Measurements from ENCODE around the gene GPATCH8. TPM values are rescaled to one million over a fixed set of nuclear protein-coding genes. Genes with fewer than 3 reads are reported as not detected.

GPATCH8 gene
- total RNA-seq, 2 experiments from 2014 or later = 76.0 to 76.9 TPM

- Mint-ChIP-seq H3K27ac (no peak overlapping the region), H3K36me3 (ENCODE audit: low read depth) (no peaks in the 10 kb centered on the region), H3K27me3 (peaks cover 28% of the 10 kb centered on the region), H3K9me3 (no peaks in the 10 kb centered on the region), H3K4me1 (ENCODE audit: low read depth) (peaks cover 8% of the 10 kb centered on the region), H3K4me3 (no peak overlapping the region)
- ChIA-PET CTCF (interaction anchor here (1.0 kb wide), 1 partner anchor 10 kb away, joined by 3 read pairs; no protein-coding TSS in a partner anchor), POLR2A (interaction anchor here (1.5 kb wide), 1 partner anchor 15 kb away, joined by 3 read pairs; the partner anchor contains the start of gene GRN)
- no peaks in the 10 kb centered on the region for H3K36me3 ChIP-seq (ENCODE audit: insufficient read depth, low read length)
- intact Hi-C loops (cut with DNase I, micrococcal nuclease) = no loop called here
- H3K4me3 ChIP-seq (ENCODE audit: low read length) = no peak overlapping the region
- TF ChIP-seq CTCF (IDR thresholded peaks at IDR 0.05) = no peak
- ATAC-seq (ENCODE audit: poor library complexity) (no peak), DNase-seq (no peak)
- H3K27me3 ChIP-seq (ENCODE audit: control insufficient read depth in 1 of 2, insufficient read depth in 2 of 2, low read length in 2 of 2) = peaks cover 15 to 21% of the 10 kb centered on the region in 2 experiments
- no peak overlapping the region for H3K27ac ChIP-seq (ENCODE audit: low read depth in 1 of 2, low read length in 2 of 2)
- H3K9me3 ChIP-seq (ENCODE audit: control insufficient read depth in 1 of 2, insufficient read depth in 1 of 2, low read length in 2 of 2) = no peaks in the 10 kb centered on the region
- peaks cover 13% of the 10 kb centered on the region for H3K4me1 ChIP-seq (ENCODE audit: insufficient read depth, low read length)
Measured at GRCh38 chr17:44360826-44361225, 142.4 kb downstream of the GPATCH8 start.

GRCh38 chr17:44360144-44360533 lies 143.1 kb downstream of the GPATCH8 start:
- Histone ChIP-seq H3K36me3 (ENCODE audit: insufficient read depth, low read length) (no peaks in the 10 kb centered on the region), H3K9me3 (ENCODE audit: control insufficient read depth in 1 of 2, insufficient read depth in 1 of 2, low read length in 2 of 2) (no peaks in the 10 kb centered on the region), H3K27me3 (ENCODE audit: control insufficient read depth in 1 of 2, insufficient read depth in 2 of 2, low read length in 2 of 2) (peaks cover 15 to 21% of the 10 kb centered on the region in 2 experiments), H3K4me1 (ENCODE audit: insufficient read depth, low read length) (peaks cover 13% of the 10 kb centered on the region), H3K27ac (ENCODE audit: low read depth in 1 of 2, low read length in 2 of 2) (no peak overlapping the region), H3K4me3 (ENCODE audit: low read length) (no peak overlapping the region)
- DNase-seq (no peak), ATAC-seq (ENCODE audit: poor library complexity) (no peak)
- H3K4me1 Mint-ChIP-seq (ENCODE audit: low read depth) = peaks cover 8% of the 10 kb centered on the region
- POLR2A ChIA-PET = interaction anchor here (1.5 kb wide), 1 partner anchor 15 kb away, joined by 3 read pairs; the partner anchor contains the start of gene GRN
- H3K27me3 Mint-ChIP-seq = peaks cover 21% of the 10 kb centered on the region
- TF ChIP-seq CTCF (IDR thresholded peaks at IDR 0.05) = no peak
- intact Hi-C loops (cut with DNase I, micrococcal nuclease) = no loop called here
- no peaks in the 10 kb centered on the region for H3K9me3 Mint-ChIP-seq
- no peak overlapping the region for H3K27ac Mint-ChIP-seq
- CTCF ChIA-PET = no interaction called here
- H3K36me3 Mint-ChIP-seq (ENCODE audit: low read depth) = no peaks in the 10 kb centered on the region
- H3K4me3 Mint-ChIP-seq = peak overlapping the region; percentile 50

- ChIA-PET POLR2A (no interaction called here), CTCF (interaction anchor here (0.6 to 2.3 kb wide), 2 partner anchors 14 to 239 kb away, joined by 3 to 9 read pairs; partner anchors contain the start of gene GRN)
- H3K27me3 ChIP-seq (ENCODE audit: control insufficient read depth in 1 of 2, insufficient read depth in 2 of 2, low read length in 2 of 2) = peaks cover 15 to 21% of the 10 kb centered on the region in 2 experiments
- no peak overlapping the region for H3K27ac ChIP-seq (ENCODE audit: low read depth in 1 of 2, low read length in 2 of 2)
- Mint-ChIP-seq H3K4me1 (ENCODE audit: low read depth) (peaks cover 8% of the 10 kb centered on the region), H3K9me3 (no peaks in the 10 kb centered on the region), H3K36me3 (ENCODE audit: low read depth) (no peaks in the 10 kb centered on the region), H3K27ac (no peak overlapping the region), H3K27me3 (peaks cover 16% of the 10 kb centered on the region), H3K4me3 (no peak overlapping the region)
- no peak for TF ChIP-seq CTCF (IDR thresholded peaks at IDR 0.05)
- no peak for ATAC-seq (ENCODE audit: poor library complexity)
- no peaks in the 10 kb centered on the region for H3K9me3 ChIP-seq (ENCODE audit: control insufficient read depth in 1 of 2, insufficient read depth in 1 of 2, low read length in 2 of 2)
- intact Hi-C loops (cut with DNase I, micrococcal nuclease) = no loop called here
- DNase-seq = no peak
- peaks cover 13% of the 10 kb centered on the region for H3K4me1 ChIP-seq (ENCODE audit: insufficient read depth, low read length)
- H3K36me3 ChIP-seq (ENCODE audit: insufficient read depth, low read length) = no peaks in the 10 kb centered on the region
- no peak overlapping the region for H3K4me3 ChIP-seq (ENCODE audit: low read length)
Measured at GRCh38 chr17:44359458-44360143, 143.6 kb downstream of the GPATCH8 start.
